ENCODE results near the gene VSTM5. TPM values are rescaled to one million over a fixed set of nuclear protein-coding genes. Genes with fewer than 3 reads are reported as not detected.

VSTM5 gene
- total RNA-seq, 1 donor from 2014 or later = not detected

- Histone ChIP-seq H3K4me1 (peaks cover 35% of the 10 kb centered on the region), H3K36me3 (peaks cover 62% of the 10 kb centered on the region), H3K27ac (replicated peaks) (no peak overlapping the region), H3K4me3 (no peak overlapping the region), H3K27me3 (ENCODE audit: low read depth) (no peaks in the 10 kb centered on the region), H3K9me3 (replicated peaks) (no peaks in the 10 kb centered on the region)
- TF ChIP-seq, protein P1, sequence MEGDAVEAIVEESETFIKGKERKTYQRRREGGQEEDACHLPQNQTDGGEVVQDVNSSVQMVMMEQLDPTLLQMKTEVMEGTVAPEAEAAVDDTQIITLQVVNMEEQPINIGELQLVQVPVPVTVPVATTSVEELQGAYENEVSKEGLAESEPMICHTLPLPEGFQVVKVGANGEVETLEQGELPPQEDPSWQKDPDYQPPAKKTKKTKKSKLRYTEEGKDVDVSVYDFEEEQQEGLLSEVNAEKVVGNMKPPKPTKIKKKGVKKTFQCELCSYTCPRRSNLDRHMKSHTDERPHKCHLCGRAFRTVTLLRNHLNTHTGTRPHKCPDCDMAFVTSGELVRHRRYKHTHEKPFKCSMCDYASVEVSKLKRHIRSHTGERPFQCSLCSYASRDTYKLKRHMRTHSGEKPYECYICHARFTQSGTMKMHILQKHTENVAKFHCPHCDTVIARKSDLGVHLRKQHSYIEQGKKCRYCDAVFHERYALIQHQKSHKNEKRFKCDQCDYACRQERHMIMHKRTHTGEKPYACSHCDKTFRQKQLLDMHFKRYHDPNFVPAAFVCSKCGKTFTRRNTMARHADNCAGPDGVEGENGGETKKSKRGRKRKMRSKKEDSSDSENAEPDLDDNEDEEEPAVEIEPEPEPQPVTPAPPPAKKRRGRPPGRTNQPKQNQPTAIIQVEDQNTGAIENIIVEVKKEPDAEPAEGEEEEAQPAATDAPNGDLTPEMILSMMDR (IDR thresholded peaks at IDR 0.05; ENCODE audit: borderline replicate concordance) = no peak
- intact Hi-C loops (cut with micrococcal nuclease) = no loop called here
- DNase-seq = no peak
These were observed 36.4 kb downstream of the VSTM5 start for GRCh38 chr11:93813974-93814373.

DNA sequence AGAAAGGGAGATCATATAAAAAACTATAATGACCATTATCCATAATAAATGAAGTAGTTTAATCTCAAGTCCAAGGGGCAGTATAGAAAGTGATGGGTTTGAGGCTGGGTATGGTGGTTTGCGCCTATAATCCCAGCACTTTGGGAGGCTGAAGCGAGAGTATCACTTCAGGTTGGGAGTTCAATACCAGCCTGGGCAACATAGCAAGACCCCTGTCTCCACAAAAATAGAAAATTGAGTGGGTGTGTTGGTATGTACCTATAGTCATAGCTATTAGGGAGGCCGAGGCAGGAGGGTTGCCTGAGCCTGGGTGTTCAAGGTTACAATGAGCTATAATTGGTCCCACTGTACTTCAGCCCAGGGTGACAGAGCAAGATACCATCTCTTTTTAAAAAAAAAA is 42.4 kb downstream of the VSTM5 start:
- H3K27me3 ChIP-seq (ENCODE audit: low read depth) = no peaks in the 10 kb centered on the region
- H3K27ac ChIP-seq (replicated peaks) = no peak overlapping the region
- H3K4me1 ChIP-seq = no peaks in the 10 kb centered on the region
- no peak overlapping the region for H3K4me3 ChIP-seq
- intact Hi-C loops (cut with micrococcal nuclease) = no loop called here
- H3K36me3 ChIP-seq = peaks cover 99% of the 10 kb centered on the region
- no peak for DNase-seq
- H3K9me3 ChIP-seq (replicated peaks) = no peaks in the 10 kb centered on the region
- TF ChIP-seq, protein P1 (IDR thresholded peaks at IDR 0.05; ENCODE audit: borderline replicate concordance) = no peak

DNA sequence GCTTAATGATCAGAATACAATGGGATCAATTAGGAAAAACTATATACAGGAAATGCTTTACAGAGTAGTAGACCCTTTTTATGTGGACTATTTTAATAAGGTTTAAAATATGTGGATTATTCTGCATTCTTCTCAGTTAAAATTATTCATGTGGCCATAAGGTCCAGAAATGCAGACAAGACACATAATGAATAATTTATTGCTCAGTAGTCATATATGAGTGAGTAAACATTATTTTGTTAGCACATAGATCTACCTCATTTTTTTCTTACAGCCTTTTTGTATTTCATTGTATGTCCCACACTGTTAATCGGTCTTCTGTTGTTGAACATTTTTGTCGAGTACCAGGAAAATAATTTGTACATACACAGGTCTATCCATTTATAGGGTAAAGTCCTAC is 45.5 kb downstream of the VSTM5 start:
- peaks cover 82% of the 10 kb centered on the region for H3K36me3 ChIP-seq
- no peaks in the 10 kb centered on the region for H3K27me3 ChIP-seq (ENCODE audit: low read depth)
- no peaks in the 10 kb centered on the region for H3K4me1 ChIP-seq
- no peak overlapping the region for H3K4me3 ChIP-seq
- intact Hi-C loops (cut with micrococcal nuclease) = no loop called here
- H3K9me3 ChIP-seq (replicated peaks) = no peaks in the 10 kb centered on the region
- TF ChIP-seq, protein P1 (IDR thresholded peaks at IDR 0.05; ENCODE audit: borderline replicate concordance) = no peak
- H3K27ac ChIP-seq (replicated peaks) = no peak overlapping the region
- no peak for DNase-seq

DNA sequence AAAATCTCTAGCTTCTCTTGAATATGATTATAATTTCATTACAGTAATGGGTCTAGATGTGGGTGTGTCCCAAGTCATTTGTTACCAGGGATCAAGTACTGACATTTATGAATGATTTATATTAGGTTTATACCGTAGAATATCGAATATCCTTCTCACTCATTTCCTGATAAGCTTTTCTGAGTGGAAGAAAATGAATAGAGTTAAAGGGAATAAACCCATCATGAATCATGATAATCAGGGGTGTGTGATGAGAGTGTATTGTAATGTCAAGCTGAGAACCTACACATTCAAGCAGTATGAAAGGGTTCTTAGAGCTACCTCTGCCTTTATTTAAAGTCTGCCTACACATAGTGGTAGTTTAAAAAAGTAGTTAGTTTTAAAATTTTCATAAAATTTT is 49.1 kb downstream of the VSTM5 start:
- intact Hi-C loops (cut with micrococcal nuclease) = no loop called here
- H3K4me1 ChIP-seq = peaks cover 6% of the 10 kb centered on the region

GRCh38 chr11:93796441-93797231 is 53.8 kb downstream of the VSTM5 start:
- Histone ChIP-seq H3K4me3 (no peak overlapping the region), H3K27ac (replicated peaks) (no peak overlapping the region), H3K27me3 (ENCODE audit: low read depth) (no peaks in the 10 kb centered on the region), H3K36me3 (peaks cover 82% of the 10 kb centered on the region), H3K9me3 (replicated peaks) (no peaks in the 10 kb centered on the region), H3K4me1 (peaks cover 6% of the 10 kb centered on the region)
- TF ChIP-seq, protein P1 (IDR thresholded peaks at IDR 0.05; ENCODE audit: borderline replicate concordance) = no peak
- no peak for DNase-seq
- intact Hi-C loops (cut with micrococcal nuclease) = no loop called here

More for the DNA sequence above, 49.1 kb downstream of the VSTM5 start:
- Histone ChIP-seq H3K36me3 (peaks cover 81% of the 10 kb centered on the region), H3K4me3 (no peak overlapping the region), H3K27me3 (ENCODE audit: low read depth) (no peaks in the 10 kb centered on the region), H3K9me3 (replicated peaks) (no peaks in the 10 kb centered on the region), H3K27ac (replicated peaks) (no peak overlapping the region)
- DNase-seq = no peak
- TF ChIP-seq, protein P1 (IDR thresholded peaks at IDR 0.05; ENCODE audit: borderline replicate concordance) = no peak

Measured in left ventricle myocardium inferior (tissue), 1 donor.